IMR-90 (cell line): Measurements from ENCODE around the gene LTA. TPM values are rescaled to one million over a fixed set of nuclear protein-coding genes. Genes with fewer than 3 reads are reported as not detected.
A peak's percentile ranks its signal among the peaks of the same experiment; 100 is the strongest.

Experiments
- ATAC-seq: fragments of 200-7000 bp; cut with Tn5 transposase; 2 replicates; pipeline ENCODE4 v1.9.1; 2020; ENCODE audit warnings: low read depth, mild to moderate bottlenecking, moderate library complexity
- BruUV-seq: library from RNA; stranded (reverse); fragments of 400-500 nt; replicated peaks from 2 replicates; lab custom pipeline; 2021; lab: Mats Ljungman, UMichigan
- CTCF ChIA-PET: fragments of 300-600 bp; formaldehyde crosslinking; extraction: SDS; loops from one replicate; lab custom pipeline; 2021; ENCODE audit warnings: antibody characterized with exemption; lab: Yijun Ruan, JAX
- POLR2A ChIA-PET: fragments of 300-600 bp; sonication (Branson Sonifier 250); formaldehyde crosslinking; loops from one replicate; lab custom pipeline; 2022; ENCODE audit warnings: antibody characterized with exemption; ENCODE audit not compliant: unreplicated experiment; lab: Charles Lee
- DNase-seq: peaks from one replicate; pipeline ENCODE4 v3.0.0; 2013
- H2AFZ ChIP-seq: replicated peaks from 2 replicates; pipeline ENCODE3; 2013; ENCODE audit warnings: low read length, mild to moderate bottlenecking; ENCODE audit not compliant: poor library complexity
- H2AK5ac ChIP-seq: 2 replicates; pipeline ENCODE4 v1.6.1; 2013; ENCODE audit warnings: low read depth, low read length, inconsistent platforms
- H2AK9ac ChIP-seq: replicated peaks from 2 replicates; pipeline ENCODE3; 2013; ENCODE audit warnings: mild to moderate bottlenecking, low read depth, low read length, moderate library complexity; ENCODE audit not compliant: poor library complexity
- H2BK120ac ChIP-seq: 2 replicates; pipeline ENCODE4 v1.6.1; 2013; ENCODE audit warnings: low read depth, low read length, inconsistent platforms
- H2BK15ac ChIP-seq: 3 replicates; pipeline ENCODE4 v1.6.1; 2013; ENCODE audit warnings: low read depth, low read length, inconsistent platforms
- H2BK20ac ChIP-seq: 2 replicates; pipeline ENCODE4 v1.6.1; 2013; ENCODE audit warnings: low read depth, mild to moderate bottlenecking, inconsistent platforms, low read length, moderate library complexity
- H2BK5ac ChIP-seq: 2 replicates; pipeline ENCODE4 v1.6.1; 2013; ENCODE audit warnings: mild to moderate bottlenecking, low read depth, low read length, inconsistent platforms; ENCODE audit not compliant: poor library complexity, severe bottlenecking
- H3K14ac ChIP-seq: replicated peaks from 2 replicates; pipeline ENCODE4 v1.6.1; 2013; ENCODE audit warnings: low read depth, low read length, inconsistent platforms
- H3K18ac ChIP-seq: 2 replicates; pipeline ENCODE4 v1.6.1; 2013; ENCODE audit warnings: low read depth, low read length, control low read depth
- H3K23ac ChIP-seq: 2 replicates; pipeline ENCODE4 v1.6.1; 2013; ENCODE audit warnings: low read depth, low read length, inconsistent platforms
- H3K27ac ChIP-seq: 2 replicates; pipeline ENCODE4 v1.5.1; 2013; ENCODE audit warnings: mild to moderate bottlenecking, control low read depth, low read length; ENCODE audit not compliant: insufficient read depth
- H3K27me3 ChIP-seq: 2 replicates; pipeline ENCODE4 v1.6.1; 2013; ENCODE audit warnings: low read length; ENCODE audit not compliant: control insufficient read depth, insufficient read depth
- H3K36me3 ChIP-seq: 2 replicates; pipeline ENCODE4 v1.6.1; 2013; ENCODE audit warnings: low read length, mixed read lengths; ENCODE audit not compliant: control insufficient read depth, insufficient read depth
- H3K4ac ChIP-seq: 2 replicates; pipeline ENCODE4 v1.6.1; 2013; ENCODE audit warnings: low read depth, low read length, inconsistent platforms
- H3K4me1 ChIP-seq: 2 replicates; pipeline ENCODE4 v1.6.1; 2013; ENCODE audit warnings: low read length, mixed read lengths; ENCODE audit not compliant: control insufficient read depth, insufficient read depth
- H3K4me2 ChIP-seq: 2 replicates; pipeline ENCODE4 v1.6.1; 2013; ENCODE audit warnings: low read depth, mild to moderate bottlenecking, control low read depth, low read length, moderate library complexity
- H3K4me3 ChIP-seq: 2 replicates; pipeline ENCODE4 v1.5.1; 2013; ENCODE audit warnings: low read depth, mild to moderate bottlenecking, control low read depth, low read length, moderate library complexity; ENCODE audit not compliant: insufficient read depth
- H3K56ac ChIP-seq: 2 replicates; pipeline ENCODE4 v1.6.1; 2013; ENCODE audit warnings: low read length, inconsistent platforms; ENCODE audit not compliant: insufficient read depth; ENCODE audit errors: extremely low read depth
- H3K79me1 ChIP-seq, 2 experiments: 2 replicates each; pipeline ENCODE4 v1.6.1; 2013; ENCODE audit warnings: low read length in 2 of 2, inconsistent platforms in 1 of 2, low read depth in 1 of 2
- H3K9ac ChIP-seq: 2 replicates; pipeline ENCODE4 v1.6.1; 2013; ENCODE audit warnings: low read depth, low read length, control low read depth
- H3K9me1 ChIP-seq: 2 replicates; pipeline ENCODE4 v1.6.1; 2013; ENCODE audit warnings: low read length, inconsistent platforms; ENCODE audit not compliant: insufficient read depth
- H3K9me3 ChIP-seq: 2 replicates; pipeline ENCODE4 v1.6.1; 2013; ENCODE audit warnings: low read length; ENCODE audit not compliant: control insufficient read depth, insufficient read depth
- H4K20me1 ChIP-seq: 2 replicates; pipeline ENCODE4 v1.6.1; 2013; ENCODE audit warnings: low read length, inconsistent platforms; ENCODE audit not compliant: insufficient read depth
- H4K5ac ChIP-seq: 2 replicates; pipeline ENCODE4 v1.6.1; 2013; ENCODE audit warnings: mild to moderate bottlenecking, low read depth, low read length, control low read depth
- H4K8ac ChIP-seq, 2 experiments: 2 replicates each; pipeline ENCODE4 v1.6.1; 2013; ENCODE audit warnings: low read depth in 2 of 2, low read length in 2 of 2, control low read depth in 1 of 2, inconsistent platforms in 1 of 2
- H4K91ac ChIP-seq: 2 replicates; pipeline ENCODE4 v1.6.1; 2013; ENCODE audit warnings: low read depth, low read length, inconsistent platforms; ENCODE audit not compliant: insufficient read depth
- BHLHE40 ChIP-seq: fragments of 150-350 bp; IDR thresholded peaks from 2 replicates; pipeline ENCODE4 v1.6.1; 2016; ENCODE audit warnings: mild to moderate bottlenecking, low read depth, low read length
- CEBPB ChIP-seq: IDR thresholded peaks from 2 replicates; pipeline ENCODE4 v1.6.1; 2012; ENCODE audit warnings: low read depth, low read length, improper control_type of control experiment
- CHD1 ChIP-seq: IDR thresholded peaks from 2 replicates; pipeline ENCODE4 v1.6.1; 2012; ENCODE audit warnings: low read depth, low read length, improper control_type of control experiment
- CTCF ChIP-seq: conservative IDR thresholded peaks from 2 replicates; pipeline ENCODE4 v1.5.1; 2012; ENCODE audit warnings: mild to moderate bottlenecking, low read depth, low read length, improper control_type of control experiment
- FOS ChIP-seq: fragments of 150-350 bp; IDR thresholded peaks from 2 replicates; pipeline ENCODE4 v1.6.1; 2016; ENCODE audit warnings: low read depth, low read length
- MAFK ChIP-seq: IDR thresholded peaks from 2 replicates; pipeline ENCODE4 v1.6.1; 2012; ENCODE audit warnings: low read depth, low read length, improper control_type of control experiment
- MAZ ChIP-seq: IDR thresholded peaks from 2 replicates; pipeline ENCODE4 v1.6.1; 2012; ENCODE audit warnings: low read depth, mild to moderate bottlenecking, low read length, improper control_type of control experiment, moderate library complexity, borderline replicate concordance
- MXI1 ChIP-seq: IDR thresholded peaks from 2 replicates; pipeline ENCODE4 v1.6.1; 2012; ENCODE audit warnings: low read depth, mild to moderate bottlenecking, low read length, moderate library complexity, borderline replicate concordance
- NFE2L2 ChIP-seq: fragments of 150-350 bp; IDR thresholded peaks from 2 replicates; pipeline ENCODE4 v1.6.1; 2016; ENCODE audit warnings: low read depth, mild to moderate bottlenecking, low read length
- POLR2A ChIP-seq: IDR thresholded peaks from 2 replicates; pipeline ENCODE4 v1.6.1; 2012; ENCODE audit warnings: mild to moderate bottlenecking, low read depth, low read length
- RAD21 ChIP-seq: IDR thresholded peaks from 2 replicates; pipeline ENCODE4 v1.6.1; 2012; ENCODE audit warnings: low read length, improper control_type of control experiment
- RCOR1 ChIP-seq: IDR thresholded peaks from 2 replicates; pipeline ENCODE4 v1.6.1; 2012; ENCODE audit warnings: mild to moderate bottlenecking, low read length, improper control_type of control experiment; ENCODE audit not compliant: insufficient replicate concordance
- RFX5 ChIP-seq: IDR thresholded peaks from 2 replicates; pipeline ENCODE4 v1.8.0; 2012; ENCODE audit warnings: low read depth, mild to moderate bottlenecking, low read length, moderate library complexity
- SMC3 ChIP-seq: fragments of 150-350 bp; IDR thresholded peaks from 2 replicates; pipeline ENCODE4 v1.6.1; 2016; ENCODE audit warnings: low read depth, mild to moderate bottlenecking, antibody characterized with exemption, low read length, moderate library complexity
- WGBS, 2 experiments: methylation state at CpG; one replicate each; pipeline versions ENCODE4 v1.1.5 to v1.1.7; 2013; ENCODE audit warnings: missing lambda C conversion rate in 2 of 2; ENCODE audit not compliant: insufficient read length in 1 of 2; ENCODE audit errors: extremely low coverage in 2 of 2; 5-methylcytosine and 5-hydroxymethylcytosine counted together
- dilution Hi-C: fragments of 300-500 bp; cut with HindIII; formaldehyde crosslinking; loops from one replicate; pipeline ENCODE4 v1.14.3; 2018; ENCODE audit warnings: low sequenced_read_pairs; ENCODE audit not compliant: unreplicated experiment
- in situ Hi-C: fragments of 300-500 bp; cut with MboI; formaldehyde crosslinking; loops from 3 replicates; pipeline ENCODE4 v1.14.3; 2019; ENCODE audit warnings: low sequenced_read_pairs, inconsistent platforms, mixed read lengths
- intact Hi-C: fragments of 100-400 bp; cut with micrococcal nuclease; formaldehyde crosslinking; loops from 2 replicates; pipeline ENCODE4 v1.10.0; 2022
- polyA plus RNA-seq, 3 experiments: library from polyadenylated mRNA; depleted of rRNA; stranded (reverse); fragments of >200 nt; gene quantifications; 2 replicates each; pipeline ENCODE4 v1.2.3, GENCODE V29; 2012; ENCODE audit warnings: low replicate concordance in 1 of 3
- total RNA-seq: library from RNA; depleted of rRNA; stranded (reverse); fragments of >200 nt; gene quantifications from 2 replicates; pipeline ENCODE4 v1.2.3, GENCODE V29; 2012
- TF ChIP-seq, protein P1 (sequence below): fragments of 150-350 bp; IDR thresholded peaks from 2 replicates; pipeline ENCODE4 v1.6.1; 2016; ENCODE audit warnings: low read depth, mild to moderate bottlenecking, low read length, moderate library complexity, borderline replicate concordance

The LTA gene
- total and polyA plus RNA-seq, 2 of the 4 experiments (the other 2 are of a cell fraction), result not detected

- Histone ChIP-seq H2AK5ac (no peak overlapping the region), H3K4me3 (no peak overlapping the region), H4K91ac (no peak overlapping the region), H3K4ac (no peak overlapping the region), H2AK9ac (no peak overlapping the region), H3K14ac (no peak overlapping the region), H3K18ac (no peak overlapping the region), H2BK20ac (no peak overlapping the region), H3K56ac (no peak overlapping the region), H2BK15ac (no peak overlapping the region), H3K27ac (no peak overlapping the region), H2BK120ac (no peak overlapping the region), H2AFZ (peak overlapping the region; percentile 95), H4K20me1 (no peaks in the 10 kb centered on the region), H2BK5ac (no peak overlapping the region), H3K23ac (no peak overlapping the region), H3K4me2 (no peak overlapping the region), H3K9ac (no peak overlapping the region), H3K36me3 (no peaks in the 10 kb centered on the region), H3K9me3 (no peaks in the 10 kb centered on the region), H4K8ac (peak overlapping the region in 1 of 2 experiments; percentile 51; a peak in 1 of 4 replicates), H3K27me3 (peaks cover 19% of the 10 kb centered on the region), H3K9me1 (no peaks in the 10 kb centered on the region; the same call in 1 of the 2 replicates), H4K5ac (no peak overlapping the region), H3K4me1 (peaks cover 4% of the 10 kb centered on the region; the same call in 1 of the 2 replicates), H3K79me1 (no peaks in the 10 kb centered on the region)
- ChIA-PET CTCF (interaction anchor here (0.7 to 1.4 kb wide), 5 partner anchors 8 to 30 kb away, joined by 3 to 6 read pairs (median 4); no protein-coding TSS in a partner anchor), POLR2A (no interaction called here)
- ATAC-seq, result no peak
- in situ Hi-C loops (no loop called here), dilution Hi-C loops (no loop called here), intact Hi-C loops (loop anchor here (2.0 to 5.0 kb wide), 2 partner anchors 19 to 32 kb away; partner anchors contain the start of genes ATP6V1G2 and NFKBIL1)
- no TSS peak for BruUV-seq
- DNase-seq, result no peak
- TF ChIP-seq CEBPB (no peak), RCOR1 (no peak), MAFK (no peak), POLR2A (no peak), CHD1 (no peak), MAZ (no peak), RFX5 (no peak), MXI1 (no peak), BHLHE40 (no peak), CTCF (no peak), NFE2L2 (no peak), FOS (no peak), RAD21 (no peak), SMC3 (no peak)
- TF ChIP-seq, protein P1, sequence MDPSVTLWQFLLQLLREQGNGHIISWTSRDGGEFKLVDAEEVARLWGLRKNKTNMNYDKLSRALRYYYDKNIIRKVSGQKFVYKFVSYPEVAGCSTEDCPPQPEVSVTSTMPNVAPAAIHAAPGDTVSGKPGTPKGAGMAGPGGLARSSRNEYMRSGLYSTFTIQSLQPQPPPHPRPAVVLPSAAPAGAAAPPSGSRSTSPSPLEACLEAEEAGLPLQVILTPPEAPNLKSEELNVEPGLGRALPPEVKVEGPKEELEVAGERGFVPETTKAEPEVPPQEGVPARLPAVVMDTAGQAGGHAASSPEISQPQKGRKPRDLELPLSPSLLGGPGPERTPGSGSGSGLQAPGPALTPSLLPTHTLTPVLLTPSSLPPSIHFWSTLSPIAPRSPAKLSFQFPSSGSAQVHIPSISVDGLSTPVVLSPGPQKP, result no peak
- WGBS, 2 experiments, result no CpG with 5 or more reads among the region's 8 CpGs
Measured at GRCh38 chr6:31579546-31580437, 7.7 kb downstream of the LTA start.
